Smooth muscle cell (in vitro differentiated cells): ENCODE results near the gene VIPR2. TPM values are rescaled to one million over a fixed set of nuclear protein-coding genes. Genes with fewer than 3 reads are reported as not detected.

Experiments
- DNase-seq: peaks from one replicate; lab custom pipeline; 2025; ENCODE audit not compliant: unreplicated experiment; lab: John Stamatoyannopoulos, UW
- H2AFZ ChIP-seq: fragments of 200-600 bp; sonication (generic); 2 replicates; pipeline ENCODE4 v1.6.0; 2016; ENCODE audit warnings: antibody characterized with exemption, low read depth, mild to moderate bottlenecking
- H3F3A ChIP-seq: fragments of 200-600 bp; sonication (generic); 2 replicates; pipeline ENCODE4 v1.6.0; 2017; ENCODE audit warnings: antibody characterized with exemption, low read depth
- H3K27ac ChIP-seq: fragments of 200-600 bp; sonication (generic); 2 replicates; pipeline ENCODE4 v1.5.1; 2016; ENCODE audit warnings: low read depth, mild to moderate bottlenecking
- H3K27me3 ChIP-seq: fragments of 200-600 bp; sonication (generic); 2 replicates; pipeline ENCODE4 v1.6.1; 2016; ENCODE audit warnings: low read depth, mild to moderate bottlenecking
- H3K36me3 ChIP-seq: fragments of 200-600 bp; sonication (generic); 2 replicates; pipeline ENCODE4 v1.5.1; 2016; ENCODE audit warnings: low read depth
- H3K4me1 ChIP-seq: fragments of 200-600 bp; sonication (generic); 2 replicates; pipeline ENCODE4 v1.5.1; 2016; ENCODE audit warnings: low read depth
- H3K4me2 ChIP-seq: fragments of 200-600 bp; sonication (generic); 2 replicates; pipeline ENCODE4 v1.6.0; 2016; ENCODE audit warnings: mild to moderate bottlenecking
- H3K4me3 ChIP-seq: fragments of 200-600 bp; sonication (generic); 2 replicates; pipeline ENCODE4 v1.5.1; 2016; ENCODE audit warnings: mild to moderate bottlenecking
- H3K79me2 ChIP-seq: fragments of 200-600 bp; sonication (generic); 2 replicates; pipeline ENCODE4 v1.6.0; 2016; ENCODE audit warnings: low read depth, mild to moderate bottlenecking
- H3K9ac ChIP-seq: fragments of 200-600 bp; sonication (generic); 2 replicates; pipeline ENCODE4 v1.6.0; 2016; ENCODE audit warnings: low read depth
- H3K9me3 ChIP-seq: fragments of 200-600 bp; sonication (generic); replicated peaks from 2 replicates; pipeline ENCODE4 v1.5.1; 2016; ENCODE audit warnings: low read depth
- H4K20me1 ChIP-seq: fragments of 200-600 bp; sonication (generic); 2 replicates; pipeline ENCODE4 v1.6.0; 2016; ENCODE audit warnings: low read depth
- WGBS: methylation state at CpG from one replicate; pipeline ENCODE4 v1.1.7; 2016; ENCODE audit warnings: low lambda C conversion rate; 5-methylcytosine and 5-hydroxymethylcytosine counted together
- polyA plus RNA-seq: library from polyadenylated mRNA; unstranded; fragments of >200 nt; fragmentation: Nextera tagmentation; extraction: Ambion mirVana; gene quantifications from 2 replicates; pipeline ENCODE4 v1.2.1, GENCODE V29; 2016
- total RNA-seq: library from RNA; depleted of rRNA; stranded (reverse); fragments of >200 nt; gene quantifications from 2 replicates; pipeline ENCODE4 v1.2.3, GENCODE V29; 2014
- TF ChIP-seq, protein P1 (sequence below): fragments of 200-600 bp; sonication (generic); IDR thresholded peaks from 2 replicates; pipeline ENCODE4 v1.5.1; 2017; ENCODE audit warnings: borderline replicate concordance, mild to moderate bottlenecking, antibody characterized with exemption; ENCODE audit not compliant: insufficient read depth, poor library complexity, severe bottlenecking

The VIPR2 gene
- total and polyA plus RNA-seq, 2 experiments from 2014 or later: not detected

DNA sequence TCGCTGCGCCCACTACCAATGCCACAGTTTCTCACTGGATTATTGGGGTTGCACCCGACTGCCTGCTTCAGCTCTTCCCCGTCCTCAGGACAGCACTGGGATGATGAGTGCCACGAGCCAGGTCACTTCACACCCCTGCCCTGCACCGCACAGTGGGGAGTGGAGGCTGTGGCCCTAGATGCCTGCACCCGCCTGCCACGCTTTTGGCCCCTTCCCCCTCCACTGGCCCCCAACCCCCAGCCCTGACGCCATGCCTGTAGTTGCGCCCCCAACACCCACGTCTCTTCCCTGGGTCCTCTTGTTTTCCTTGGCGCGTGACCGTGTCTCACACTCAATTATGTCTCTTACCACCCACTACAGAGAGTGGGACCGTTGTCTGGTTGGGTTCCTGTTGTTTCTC lies 134.3 kb downstream of the VIPR2 start:
- H3K36me3 ChIP-seq: no peaks in the 10 kb centered on the region
- no peak overlapping the region for H3K4me3 ChIP-seq
- WGBS: 93% methylated on average over 15 of the region's 15 CpGs

DNA sequence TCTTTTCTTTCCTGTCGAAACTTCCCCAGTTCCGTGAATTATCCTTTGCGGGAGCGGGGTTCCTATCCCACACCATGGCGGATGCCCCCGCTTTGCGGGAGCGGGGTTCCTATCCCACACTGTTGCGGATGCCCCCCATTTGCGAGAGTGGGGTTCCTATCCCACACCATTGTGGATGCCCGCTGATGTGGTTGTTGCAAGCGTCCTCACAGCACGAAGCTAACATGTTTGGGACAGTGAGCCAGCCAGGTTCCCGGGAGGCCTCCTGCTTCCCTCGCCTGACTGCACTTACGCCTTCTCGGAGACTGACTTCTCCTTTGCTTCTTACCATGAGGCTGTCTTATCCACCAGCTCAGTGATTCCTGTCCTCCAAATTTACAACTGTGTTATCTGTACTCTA lies 134.7 kb downstream of the VIPR2 start:
- 92% methylated on average over 17 of the region's 17 CpGs for WGBS

More for the DNA sequence above, 134.3 kb downstream of the VIPR2 start:
- Histone ChIP-seq H3K79me2 (no peaks in the 10 kb centered on the region), H3F3A (no peaks in the 10 kb centered on the region), H3K9ac (no peak overlapping the region), H2AFZ (no peak overlapping the region), H3K4me1 (peaks cover 5% of the 10 kb centered on the region), H3K9me3 (no peaks in the 10 kb centered on the region), H4K20me1 (no peaks in the 10 kb centered on the region), H3K27me3 (no peaks in the 10 kb centered on the region), H3K4me2 (no peak overlapping the region), H3K27ac (no peak overlapping the region)
- no peak for DNase-seq
- TF ChIP-seq, protein P1, sequence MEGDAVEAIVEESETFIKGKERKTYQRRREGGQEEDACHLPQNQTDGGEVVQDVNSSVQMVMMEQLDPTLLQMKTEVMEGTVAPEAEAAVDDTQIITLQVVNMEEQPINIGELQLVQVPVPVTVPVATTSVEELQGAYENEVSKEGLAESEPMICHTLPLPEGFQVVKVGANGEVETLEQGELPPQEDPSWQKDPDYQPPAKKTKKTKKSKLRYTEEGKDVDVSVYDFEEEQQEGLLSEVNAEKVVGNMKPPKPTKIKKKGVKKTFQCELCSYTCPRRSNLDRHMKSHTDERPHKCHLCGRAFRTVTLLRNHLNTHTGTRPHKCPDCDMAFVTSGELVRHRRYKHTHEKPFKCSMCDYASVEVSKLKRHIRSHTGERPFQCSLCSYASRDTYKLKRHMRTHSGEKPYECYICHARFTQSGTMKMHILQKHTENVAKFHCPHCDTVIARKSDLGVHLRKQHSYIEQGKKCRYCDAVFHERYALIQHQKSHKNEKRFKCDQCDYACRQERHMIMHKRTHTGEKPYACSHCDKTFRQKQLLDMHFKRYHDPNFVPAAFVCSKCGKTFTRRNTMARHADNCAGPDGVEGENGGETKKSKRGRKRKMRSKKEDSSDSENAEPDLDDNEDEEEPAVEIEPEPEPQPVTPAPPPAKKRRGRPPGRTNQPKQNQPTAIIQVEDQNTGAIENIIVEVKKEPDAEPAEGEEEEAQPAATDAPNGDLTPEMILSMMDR: no peak

DNA sequence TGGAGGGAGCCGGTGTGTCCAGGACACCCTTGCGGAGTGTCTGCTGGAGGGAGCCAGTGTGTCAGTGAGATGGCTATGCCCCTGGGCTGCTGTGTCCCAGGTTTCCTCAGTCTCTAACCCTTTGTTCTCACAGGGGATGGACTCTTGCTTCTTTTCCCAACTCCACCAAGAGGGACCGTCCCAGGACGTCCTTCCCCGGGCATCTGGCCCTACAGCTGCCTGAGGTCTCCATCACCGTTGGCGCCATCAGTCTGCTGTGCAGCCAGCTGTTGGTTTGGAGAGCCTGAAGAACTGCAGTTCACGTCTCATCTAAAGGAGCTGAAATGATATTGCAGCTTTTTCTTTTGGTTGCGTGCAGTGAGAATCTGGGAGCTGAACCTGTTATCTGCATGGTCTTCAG lies 136.2 kb downstream of the VIPR2 start:
- H3K4me2 ChIP-seq: no peak overlapping the region
- H3K27ac ChIP-seq: no peak overlapping the region
- no peak for DNase-seq
- H3K9me3 ChIP-seq: no peaks in the 10 kb centered on the region
- no peaks in the 10 kb centered on the region for H3F3A ChIP-seq
- 97% methylated on average over 9 of the region's 9 CpGs for WGBS
- H3K4me1 ChIP-seq: peaks cover 5% of the 10 kb centered on the region
- H3K27me3 ChIP-seq: no peaks in the 10 kb centered on the region
- H3K9ac ChIP-seq: no peak overlapping the region
- H3K79me2 ChIP-seq: no peaks in the 10 kb centered on the region
- H4K20me1 ChIP-seq: no peaks in the 10 kb centered on the region
- TF ChIP-seq, protein P1: no peak
- H3K4me3 ChIP-seq: no peak overlapping the region
- no peak overlapping the region for H2AFZ ChIP-seq
- no peaks in the 10 kb centered on the region for H3K36me3 ChIP-seq

More for the DNA sequence above, 134.7 kb downstream of the VIPR2 start:
- Histone ChIP-seq H2AFZ (no peak overlapping the region), H3K9me3 (no peaks in the 10 kb centered on the region), H3K79me2 (no peaks in the 10 kb centered on the region), H3K4me3 (no peak overlapping the region), H3F3A (no peaks in the 10 kb centered on the region), H3K4me2 (no peak overlapping the region), H3K27me3 (no peaks in the 10 kb centered on the region), H4K20me1 (no peaks in the 10 kb centered on the region), H3K27ac (no peak overlapping the region), H3K4me1 (peaks cover 5% of the 10 kb centered on the region), H3K36me3 (no peaks in the 10 kb centered on the region), H3K9ac (no peak overlapping the region)
- DNase-seq: no peak
- TF ChIP-seq, protein P1: no peak

DNA sequence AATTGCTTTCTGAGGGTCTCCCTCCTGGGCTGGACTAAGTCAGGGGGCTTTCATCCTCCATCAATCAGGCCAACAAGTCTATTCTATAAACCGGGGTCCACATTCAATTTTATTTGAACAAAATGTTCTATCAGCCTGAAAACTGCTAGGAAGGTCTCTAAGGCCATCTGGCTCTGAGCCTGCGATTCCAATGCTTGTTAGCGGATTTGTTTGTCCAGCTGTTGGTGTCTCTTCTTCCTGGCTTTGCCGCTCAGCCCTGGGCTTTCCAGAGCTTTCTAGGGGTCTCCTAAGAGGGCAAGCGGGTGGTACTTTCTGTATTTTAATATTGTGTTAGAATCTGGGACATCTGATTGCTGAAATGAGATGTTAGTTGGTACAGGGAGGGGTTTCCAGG lies 136.7 kb downstream of the VIPR2 start:
- WGBS: 94% methylated on average over 5 of the region's 5 CpGs
- Histone ChIP-seq H4K20me1 (no peaks in the 10 kb centered on the region), H3K79me2 (no peaks in the 10 kb centered on the region), H3K27ac (no peak overlapping the region), H3K36me3 (no peaks in the 10 kb centered on the region), H3K4me2 (no peak overlapping the region), H3K9ac (no peak overlapping the region), H2AFZ (no peak overlapping the region), H3K27me3 (no peaks in the 10 kb centered on the region), H3F3A (no peaks in the 10 kb centered on the region), H3K4me1 (peaks cover 5% of the 10 kb centered on the region), H3K9me3 (no peaks in the 10 kb centered on the region), H3K4me3 (no peak overlapping the region)
- no peak for DNase-seq
- TF ChIP-seq, protein P1: no peak
